Measurements from ENCODE around the gene CLCN3. TPM values are rescaled to one million over a fixed set of nuclear protein-coding genes. Genes with fewer than 3 reads are reported as not detected.
A peak's percentile ranks its signal among the peaks of the same experiment; 100 is the strongest.

CLCN3 gene
- total and polyA plus RNA-seq, 9 of the 15 experiments (the other 6 are each of a cell fraction or from before 2014, with no cell fraction given) = 12.7 to 60.6 (median 38.5) TPM

- TF ChIP-seq RBM25 (IDR thresholded peaks at IDR 0.05; ENCODE audit: low read depth, low read length, severe bottlenecking) (no peak), MCM7 (IDR thresholded peaks at IDR 0.05) (no peak), ZNF407 (IDR thresholded peaks at IDR 0.05; ENCODE audit: low read depth) (no peak), ZNF551 (CRISPR knock-in tag; IDR thresholded peaks at IDR 0.05) (no peak), ETS1 (conservative IDR thresholded peaks at IDR 0.05; ENCODE audit: control insufficient read depth, low read depth, low read length) (no peak), ZNF740 (CRISPR knock-in tag; IDR thresholded peaks at IDR 0.05) (peak; percentile 44; the same call in 1 of the 2 replicates), ZNF740 (tag; IDR thresholded peaks at IDR 0.05) (peak in 1 of 2 experiments; percentile 73; a peak in 2 of 4 replicates), KAT2B (IDR thresholded peaks at IDR 0.05; ENCODE audit: low read depth, low read length) (no peak), TAL1 (IDR thresholded peaks at IDR 0.05) (peak; percentile 88), SPI1 (IDR thresholded peaks at IDR 0.05; ENCODE audit: borderline replicate concordance, low read depth, low read length) (no peak), RCOR1 (IDR thresholded peaks at IDR 0.05; ENCODE audit: borderline replicate concordance in 1 of 2, low read depth in 2 of 2, low read length in 2 of 2) (peak; percentile 88 to 96), ZNF347 (CRISPR knock-in tag; IDR thresholded peaks at IDR 0.05; ENCODE audit: low read depth) (no peak), TBL1XR1 (IDR thresholded peaks at IDR 0.05; ENCODE audit: low read length in 2 of 2) (peak; percentile 67 to 69; a peak in 3 of 4 replicates), EP400 (IDR thresholded peaks at IDR 0.05) (no peak), MXD1 (CRISPR knock-in tag; IDR thresholded peaks at IDR 0.05; ENCODE audit: borderline replicate concordance, poor library complexity, severe bottlenecking) (no peak), HBP1 (CRISPR knock-in tag; IDR thresholded peaks at IDR 0.05) (no peak), ZNF23 (CRISPR knock-in tag; IDR thresholded peaks at IDR 0.05) (no peak)
These were observed 5.5 kb downstream of the CLCN3 start (continued) for GRCh38 chr4:169625886-169626285.

All from K562 (cell line).